ENCODE results near the gene SPEG.

The SPEG gene

DNA sequence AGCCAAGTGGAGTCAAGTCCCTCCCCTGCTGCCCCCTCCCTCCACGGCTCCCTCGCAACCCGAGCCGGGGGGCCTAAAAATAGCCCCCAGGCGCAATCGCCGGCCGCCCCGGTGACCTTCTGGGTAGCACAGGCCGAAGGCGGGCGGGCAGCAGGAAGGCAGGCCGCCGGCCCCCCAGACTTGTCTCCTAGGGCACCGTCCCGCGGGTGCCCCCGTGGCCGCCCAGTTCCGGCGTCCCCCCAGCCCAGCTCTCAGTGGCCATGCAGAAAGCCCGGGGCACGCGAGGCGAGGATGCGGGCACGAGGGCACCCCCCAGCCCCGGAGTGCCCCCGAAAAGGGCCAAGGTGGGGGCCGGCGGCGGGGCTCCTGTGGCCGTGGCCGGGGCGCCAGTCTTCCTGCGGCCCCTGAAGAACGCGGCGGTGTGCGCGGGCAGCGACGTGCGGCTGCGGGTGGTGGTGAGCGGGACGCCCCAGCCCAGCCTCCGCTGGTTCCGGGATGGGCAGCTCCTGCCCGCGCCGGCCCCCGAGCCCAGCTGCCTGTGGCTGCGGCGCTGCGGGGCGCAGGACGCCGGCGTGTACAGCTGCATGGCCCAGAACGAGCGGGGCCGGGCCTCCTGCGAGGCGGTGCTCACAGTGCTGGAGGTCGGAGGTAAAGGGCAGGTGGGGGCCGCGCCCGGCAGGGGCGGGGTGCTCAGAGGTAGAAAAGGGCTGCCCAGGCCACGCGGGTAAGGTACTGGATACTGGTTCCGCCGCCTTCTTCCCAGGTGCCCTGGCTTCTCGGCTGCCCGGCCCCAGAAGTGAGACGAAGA is at the start of gene SPEG:
Gene SPEG, plus strand, starts transcription at position 126 of the 808 bp plus-strand sequence. Its CDS starts 135 bp downstream, at position 261.
- Histone ChIP-seq H3K9me3 (ENCODE audit: insufficient read depth, low read length) (no peaks in the 10 kb centered on the region), H3K4me3 (ENCODE audit: insufficient read length, low read depth) (peak within 1 kb of the TSS; percentile 42), H3K27me3 (ENCODE audit: insufficient read depth, insufficient read length) (peaks cover 56% of the 10 kb centered on the region), H3K9ac (ENCODE audit: insufficient read length, low read depth) (peak within 1 kb of the TSS; percentile 78), H3K36me3 (ENCODE audit: insufficient read depth, insufficient read length, low read length) (no peaks in the 10 kb centered on the region), H3K4me1 (ENCODE audit: insufficient read depth, insufficient read length) (peaks cover 5% of the 10 kb centered on the region)
- TF ChIP-seq YY1 (IDR thresholded peaks at IDR 0.05; ENCODE audit: insufficient read depth, insufficient read length) (no peak), ZNF274 (IDR thresholded peaks at IDR 0.05; ENCODE audit: low read depth, low read length) (no peak), SUZ12 (IDR thresholded peaks at IDR 0.05; ENCODE audit: extremely low read depth, insufficient read depth, insufficient read length) (no peak)
- DNase-seq (ENCODE audit: low read depth, low spot score): no peak

DNA sequence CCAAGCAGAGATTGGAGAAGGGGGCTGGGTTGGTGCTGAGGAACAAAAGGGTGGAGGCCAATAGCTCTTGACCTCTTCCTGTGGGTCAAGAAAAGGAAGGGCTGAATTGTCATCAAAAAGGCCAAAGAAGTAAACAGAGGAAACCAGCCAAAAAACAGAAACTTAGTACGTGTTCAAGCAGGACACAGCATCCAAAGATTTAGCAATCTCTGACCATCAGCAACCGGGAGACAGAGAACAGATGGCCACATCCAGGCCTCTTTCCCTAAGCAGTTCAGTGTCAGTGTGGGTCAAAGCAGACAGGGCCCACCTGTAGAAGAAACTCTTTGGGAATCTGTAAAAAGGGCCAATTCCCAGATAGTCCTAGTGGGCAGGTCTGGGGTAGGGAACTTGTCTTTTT is 49.8 kb upstream of the SPEG start:
- Histone ChIP-seq H3K9ac (ENCODE audit: insufficient read length, low read depth) (no peak overlapping the region), H3K36me3 (ENCODE audit: insufficient read depth, insufficient read length, low read length) (peaks cover 60% of the 10 kb centered on the region), H3K4me1 (ENCODE audit: insufficient read depth, insufficient read length) (peaks cover 6% of the 10 kb centered on the region), H3K9me3 (ENCODE audit: insufficient read depth, low read length) (no peaks in the 10 kb centered on the region), H3K27me3 (ENCODE audit: insufficient read depth, insufficient read length) (peaks cover 8% of the 10 kb centered on the region), H3K4me3 (ENCODE audit: insufficient read length, low read depth) (no peak overlapping the region)
- DNase-seq (ENCODE audit: low read depth, low spot score): no peak
- TF ChIP-seq SUZ12 (IDR thresholded peaks at IDR 0.05; ENCODE audit: extremely low read depth, insufficient read depth, insufficient read length) (no peak), ZNF274 (IDR thresholded peaks at IDR 0.05; ENCODE audit: low read depth, low read length) (no peak)

DNA sequence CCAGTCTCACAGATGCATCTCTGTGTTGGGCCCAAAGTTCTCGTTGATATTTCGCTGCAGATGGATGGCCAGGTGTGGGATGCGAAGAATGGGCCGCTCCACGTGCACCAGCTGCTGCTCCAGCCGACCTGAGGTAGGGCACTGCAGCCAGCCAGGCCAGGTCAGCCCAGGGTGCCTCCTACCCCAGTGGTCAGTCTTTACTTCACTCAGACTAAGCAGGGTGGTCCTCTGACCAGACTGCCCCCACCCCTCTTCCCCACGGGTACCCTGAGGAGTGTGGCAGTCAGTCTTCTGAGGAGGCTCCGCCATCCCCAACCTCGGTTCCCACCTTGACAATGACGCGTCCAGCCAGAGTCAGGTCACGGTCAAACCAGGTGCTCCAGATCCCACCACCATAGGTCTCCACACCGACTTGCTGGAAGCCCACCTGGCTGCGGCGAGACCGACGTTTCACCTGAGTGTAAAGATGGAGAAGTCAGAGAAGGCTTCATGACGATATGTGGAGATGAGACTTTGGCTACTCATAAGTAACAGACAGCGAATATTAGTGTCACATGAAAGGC is 48.6 kb upstream of the SPEG start:
- no peak overlapping the region for H3K4me3 ChIP-seq (ENCODE audit: insufficient read length, low read depth)

DNA sequence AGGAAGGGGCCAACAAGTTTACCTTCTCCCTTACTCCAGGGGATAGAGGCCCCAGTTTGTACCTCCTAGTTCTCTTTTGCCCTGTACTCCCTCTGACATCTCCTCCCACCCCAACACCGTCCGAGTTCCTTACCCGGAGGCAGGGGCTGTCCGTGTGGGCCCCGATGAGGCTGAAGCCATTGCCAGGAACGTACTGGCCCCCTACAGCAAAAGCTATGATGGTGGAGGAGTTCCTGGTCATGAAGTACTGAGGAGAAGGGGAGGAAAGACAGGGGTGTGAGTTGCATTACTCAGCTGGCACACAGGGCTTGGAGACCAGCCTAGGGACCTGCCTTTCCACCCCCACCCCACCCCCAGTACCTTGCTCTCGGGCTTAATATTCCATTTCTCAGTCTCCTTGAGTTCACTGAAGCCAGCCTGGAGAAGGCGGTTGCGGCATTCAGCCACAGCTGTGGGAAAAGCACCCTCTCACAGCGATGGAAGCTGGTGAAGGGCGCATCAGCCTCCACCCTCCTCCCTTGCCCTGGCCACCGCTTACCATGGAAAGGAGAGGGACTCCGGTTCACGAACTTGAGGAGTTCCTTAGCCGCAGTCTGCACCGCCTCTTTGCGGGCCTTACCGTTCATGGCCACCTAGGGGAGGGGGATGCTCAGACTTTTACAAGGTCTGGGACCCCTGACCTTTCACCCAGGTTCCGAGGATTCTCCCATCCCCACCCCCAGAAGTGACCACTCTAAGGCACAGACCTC is 47.9 kb upstream of the SPEG start:
- peaks cover 46% of the 10 kb centered on the region for H3K36me3 ChIP-seq (ENCODE audit: insufficient read depth, insufficient read length, low read length)
- TF ChIP-seq YY1 (IDR thresholded peaks at IDR 0.05; ENCODE audit: insufficient read depth, insufficient read length): no peak
- no peak for TF ChIP-seq SUZ12 (IDR thresholded peaks at IDR 0.05; ENCODE audit: extremely low read depth, insufficient read depth, insufficient read length)
- TF ChIP-seq ZNF274 (IDR thresholded peaks at IDR 0.05; ENCODE audit: low read depth, low read length): no peak
- no peak for DNase-seq (ENCODE audit: low read depth, low spot score)

More for the DNA sequence above, 48.6 kb upstream of the SPEG start:
- Histone ChIP-seq H3K4me1 (ENCODE audit: insufficient read depth, insufficient read length) (peaks cover 6% of the 10 kb centered on the region), H3K36me3 (ENCODE audit: insufficient read depth, insufficient read length, low read length) (peaks cover 52% of the 10 kb centered on the region), H3K9ac (ENCODE audit: insufficient read length, low read depth) (no peak overlapping the region), H3K9me3 (ENCODE audit: insufficient read depth, low read length) (no peaks in the 10 kb centered on the region), H3K27me3 (ENCODE audit: insufficient read depth, insufficient read length) (peaks cover 8% of the 10 kb centered on the region)
- no peak for DNase-seq (ENCODE audit: low read depth, low spot score)
- TF ChIP-seq SUZ12 (IDR thresholded peaks at IDR 0.05; ENCODE audit: extremely low read depth, insufficient read depth, insufficient read length) (no peak), YY1 (IDR thresholded peaks at IDR 0.05; ENCODE audit: insufficient read depth, insufficient read length) (no peak), ZNF274 (IDR thresholded peaks at IDR 0.05; ENCODE audit: low read depth, low read length) (no peak)

DNA sequence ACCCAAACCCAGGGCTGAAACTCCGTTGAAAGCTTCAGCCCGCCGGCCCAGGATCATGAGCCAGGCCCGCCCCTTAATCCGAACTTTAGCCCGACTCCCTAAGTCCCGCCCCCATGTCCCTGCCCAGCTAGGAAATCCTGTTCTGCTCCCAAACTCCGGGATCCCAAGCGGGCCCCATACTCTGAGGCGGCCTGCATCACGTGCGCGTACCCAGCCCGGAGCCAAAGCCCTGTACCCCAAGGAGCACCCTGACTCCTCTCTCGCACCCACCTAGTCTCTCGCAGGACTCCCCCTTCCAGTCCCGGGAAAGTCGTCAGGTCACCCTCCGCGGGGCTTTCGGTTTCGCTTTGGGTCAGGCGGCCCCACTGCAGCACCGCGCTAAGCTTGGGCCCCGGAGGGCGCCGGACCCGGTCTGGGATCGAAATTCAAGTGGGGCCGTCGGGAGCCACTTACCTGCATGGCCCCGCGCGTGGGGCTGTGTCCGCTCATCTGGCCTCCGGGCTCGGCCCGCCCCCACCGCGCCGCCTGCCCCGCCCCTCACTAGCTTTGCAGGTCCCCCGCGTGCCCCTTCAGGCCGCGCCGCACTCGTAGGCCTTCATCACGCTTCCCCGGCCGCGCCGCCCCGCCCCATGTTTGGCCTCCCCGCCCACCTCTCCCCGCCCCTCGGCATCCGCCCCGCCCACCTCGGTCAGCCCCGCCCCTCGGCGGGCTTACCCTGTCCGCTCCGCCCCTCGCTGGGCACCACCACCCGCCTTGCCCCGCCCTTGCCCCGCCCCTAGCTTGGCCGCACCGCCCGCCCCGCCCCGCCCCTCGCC is 47.1 kb upstream of the SPEG start, which contains the start of gene DNPEP:
Gene DNPEP, minus strand, starts transcription at position 607 of the 815 bp plus-strand sequence. Its CDS starts 118 bp downstream, at position 489.
- H3K9me3 ChIP-seq (ENCODE audit: insufficient read depth, low read length): no peaks in the 10 kb centered on the region
- no peak for TF ChIP-seq SUZ12 (IDR thresholded peaks at IDR 0.05; ENCODE audit: extremely low read depth, insufficient read depth, insufficient read length)
- TF ChIP-seq ZNF274 (IDR thresholded peaks at IDR 0.05; ENCODE audit: low read depth, low read length): no peak
- no peak for TF ChIP-seq YY1 (IDR thresholded peaks at IDR 0.05; ENCODE audit: insufficient read depth, insufficient read length)
- H3K36me3 ChIP-seq (ENCODE audit: insufficient read depth, insufficient read length, low read length): peaks cover 38% of the 10 kb centered on the region
- H3K27me3 ChIP-seq (ENCODE audit: insufficient read depth, insufficient read length): peaks cover 8% of the 10 kb centered on the region
- peak within 1 kb of the TSS; percentile 85 for H3K4me3 ChIP-seq (ENCODE audit: insufficient read length, low read depth)
- peaks cover 6% of the 10 kb centered on the region for H3K4me1 ChIP-seq (ENCODE audit: insufficient read depth, insufficient read length)
- peak; percentile 76 for DNase-seq (ENCODE audit: low read depth, low spot score)
- H3K9ac ChIP-seq (ENCODE audit: insufficient read length, low read depth): peak within 1 kb of the TSS; percentile 86

More for the DNA sequence above, 47.9 kb upstream of the SPEG start:
- peaks cover 6% of the 10 kb centered on the region for H3K4me1 ChIP-seq (ENCODE audit: insufficient read depth, insufficient read length)
- no peaks in the 10 kb centered on the region for H3K9me3 ChIP-seq (ENCODE audit: insufficient read depth, low read length)
- H3K4me3 ChIP-seq (ENCODE audit: insufficient read length, low read depth): peak overlapping the region; percentile 85
- H3K27me3 ChIP-seq (ENCODE audit: insufficient read depth, insufficient read length): peaks cover 8% of the 10 kb centered on the region
- peak overlapping the region; percentile 86 for H3K9ac ChIP-seq (ENCODE audit: insufficient read length, low read depth)

DNA sequence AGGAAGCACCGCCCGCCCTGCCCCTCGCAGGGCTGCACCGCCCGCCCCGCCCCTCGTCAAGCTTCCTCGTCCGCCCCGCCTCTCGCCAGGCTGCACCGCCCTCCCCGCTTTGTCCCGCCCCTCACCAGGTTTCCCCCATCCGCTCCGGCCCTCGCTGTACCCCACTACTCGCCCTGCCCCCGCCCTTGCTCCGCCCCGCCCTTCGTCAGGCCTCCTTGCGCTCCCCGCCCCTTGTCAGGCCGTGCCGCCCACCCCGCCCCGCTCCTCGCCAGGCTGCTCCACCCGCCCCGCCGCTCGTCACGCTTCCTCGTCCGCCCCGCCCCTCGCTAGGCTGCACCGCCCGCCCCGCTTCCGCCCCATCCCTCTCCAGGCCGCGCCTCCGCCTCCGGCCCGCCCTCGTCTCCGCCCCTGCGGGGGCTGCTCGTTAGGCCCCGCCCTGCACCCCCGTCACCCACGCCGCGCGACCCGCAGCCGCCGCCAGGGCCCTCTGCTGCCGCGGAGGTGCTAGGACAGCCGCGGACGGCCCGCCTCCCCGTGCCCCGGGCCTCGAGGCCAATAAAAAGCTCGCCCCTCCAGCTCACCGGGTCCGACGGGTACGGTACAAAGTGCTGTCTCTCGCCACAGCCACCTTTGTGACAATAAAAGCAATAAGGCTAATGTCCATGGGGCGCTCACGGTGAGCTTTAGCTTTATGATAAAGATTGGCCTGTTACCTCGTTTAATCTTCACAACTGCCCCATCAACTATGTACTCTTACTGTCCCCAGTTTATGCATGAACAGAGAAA is 46.3 kb upstream of the SPEG start:
- Histone ChIP-seq H3K27me3 (ENCODE audit: insufficient read depth, insufficient read length) (peaks cover 8% of the 10 kb centered on the region), H3K4me1 (ENCODE audit: insufficient read depth, insufficient read length) (peaks cover 6% of the 10 kb centered on the region), H3K9me3 (ENCODE audit: insufficient read depth, low read length) (no peaks in the 10 kb centered on the region), H3K36me3 (ENCODE audit: insufficient read depth, insufficient read length, low read length) (peaks cover 30% of the 10 kb centered on the region), H3K9ac (ENCODE audit: insufficient read length, low read depth) (peak overlapping the region; percentile 80), H3K4me3 (ENCODE audit: insufficient read length, low read depth) (peak overlapping the region; percentile 60)
- DNase-seq (ENCODE audit: low read depth, low spot score): peak; percentile 88
- TF ChIP-seq YY1 (IDR thresholded peaks at IDR 0.05; ENCODE audit: insufficient read depth, insufficient read length): no peak
- TF ChIP-seq SUZ12 (IDR thresholded peaks at IDR 0.05; ENCODE audit: extremely low read depth, insufficient read depth, insufficient read length): no peak
- no peak for TF ChIP-seq ZNF274 (IDR thresholded peaks at IDR 0.05; ENCODE audit: low read depth, low read length)
